Stimulated activated CD8-positive, alpha-beta memory T cell treated with anti-CD3 and anti-CD28 coated beads, Interleukin-2, amount 100 ng/mL, for 1 hour (primary cell): Measurements from ENCODE around the gene SSC5D.

Experiments used
- DNase-seq, 2 donors: peaks; one replicate each; pipeline ENCODE4 v3.0.0-alpha.2; 2020; ENCODE audit warnings: low read depth in 2 of 2

Gene SSC5D

GRCh38 chr19:55454787-55455243 is 33.4 kb upstream of the SSC5D start:
- DNase-seq, result no peak

DNA sequence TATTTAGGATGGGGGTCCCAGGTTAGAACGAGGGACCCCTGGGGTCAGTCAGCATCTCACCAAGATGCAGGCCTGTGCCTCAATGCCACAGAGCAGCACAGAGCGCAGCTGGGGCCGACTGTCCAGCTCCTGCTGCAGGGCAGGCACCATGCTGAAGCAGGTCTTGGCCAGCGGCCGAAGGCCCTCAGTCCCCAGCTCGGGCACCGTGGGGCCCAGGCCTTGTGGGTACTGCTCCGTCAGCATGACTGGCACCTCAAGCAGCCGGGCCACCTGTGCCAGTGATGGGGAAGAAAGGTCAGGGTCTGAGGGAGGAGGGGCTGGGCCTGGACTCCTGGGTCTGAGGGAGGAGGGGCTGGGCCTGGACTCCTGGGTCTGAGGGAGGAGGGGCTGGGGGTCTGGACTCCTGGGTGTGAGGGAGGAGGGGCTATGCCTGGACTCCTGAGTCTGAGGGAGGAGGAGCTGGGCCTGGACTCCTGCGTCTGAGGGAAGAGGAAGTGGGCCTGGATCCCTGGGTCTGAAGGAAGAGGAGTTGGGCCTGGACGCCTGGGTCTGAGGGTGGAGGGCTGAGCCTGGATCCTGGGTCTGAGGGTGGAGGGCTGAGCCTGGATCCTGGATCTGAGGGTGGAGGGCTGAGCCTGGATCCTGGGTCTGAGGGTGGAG is 32.5 kb upstream of the SSC5D start:
- no peak for DNase-seq

- DNase-seq, result no peak
Observed at GRCh38 chr19:55456347-55456746, 31.9 kb upstream of the SSC5D start.

- DNase-seq, result no peak
Observed at GRCh38 chr19:55457683-55458457, 30.4 kb upstream of the SSC5D start.

DNA sequence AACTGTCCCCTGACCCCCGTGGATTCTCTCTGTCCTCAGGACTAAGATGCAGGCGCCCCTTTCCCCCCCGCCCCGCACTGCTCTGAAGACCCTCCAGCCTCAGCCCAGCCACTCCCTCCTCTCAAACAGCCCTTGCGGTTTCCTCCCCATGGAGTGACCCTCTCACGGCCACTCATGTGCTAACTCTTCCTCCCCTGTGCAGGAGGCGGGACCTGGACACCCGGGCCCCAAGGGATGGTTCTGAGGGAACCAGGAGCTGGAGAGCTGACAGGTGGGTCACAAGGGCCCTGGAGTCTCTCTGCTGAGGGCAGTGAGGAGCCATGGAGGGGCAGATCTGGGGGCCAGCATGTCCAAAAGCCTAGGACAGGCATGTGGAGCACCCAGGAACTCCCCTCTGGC is 28.7 kb upstream of the SSC5D start:
- DNase-seq, result no peak

GRCh38 chr19:55459950-55460657 is 28.1 kb upstream of the SSC5D start:
- no peak for DNase-seq

DNA sequence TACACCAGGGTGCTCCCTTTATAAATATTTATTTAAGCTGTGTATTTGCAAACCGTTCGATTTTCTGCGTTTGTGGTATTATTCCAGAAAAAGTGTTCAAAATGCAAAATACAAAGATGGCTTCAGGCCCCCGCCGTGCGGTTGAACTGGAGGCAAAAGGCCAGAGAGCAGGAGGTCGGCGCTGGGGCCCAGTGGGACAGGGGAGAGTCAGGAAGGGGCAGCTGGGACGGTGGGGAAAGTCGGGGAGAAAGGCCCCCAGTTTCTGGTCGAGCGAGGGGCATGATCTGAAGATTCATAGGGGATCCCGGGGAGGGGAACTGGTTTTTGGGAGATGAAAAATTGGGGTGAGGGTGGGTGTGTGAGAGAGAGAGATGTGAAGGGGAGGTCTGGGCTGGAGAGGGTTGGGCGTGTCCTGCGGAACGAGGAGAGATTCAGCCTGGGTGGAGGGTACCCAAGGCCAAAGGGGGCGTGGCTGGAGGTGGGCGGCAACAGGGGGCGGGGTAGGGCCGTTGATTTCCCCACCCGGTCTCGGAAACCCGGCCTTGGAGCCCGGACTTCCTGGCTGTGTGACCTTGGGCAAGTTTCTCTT is 27.5 kb upstream of the SSC5D start:
- DNase-seq, result no peak

DNA sequence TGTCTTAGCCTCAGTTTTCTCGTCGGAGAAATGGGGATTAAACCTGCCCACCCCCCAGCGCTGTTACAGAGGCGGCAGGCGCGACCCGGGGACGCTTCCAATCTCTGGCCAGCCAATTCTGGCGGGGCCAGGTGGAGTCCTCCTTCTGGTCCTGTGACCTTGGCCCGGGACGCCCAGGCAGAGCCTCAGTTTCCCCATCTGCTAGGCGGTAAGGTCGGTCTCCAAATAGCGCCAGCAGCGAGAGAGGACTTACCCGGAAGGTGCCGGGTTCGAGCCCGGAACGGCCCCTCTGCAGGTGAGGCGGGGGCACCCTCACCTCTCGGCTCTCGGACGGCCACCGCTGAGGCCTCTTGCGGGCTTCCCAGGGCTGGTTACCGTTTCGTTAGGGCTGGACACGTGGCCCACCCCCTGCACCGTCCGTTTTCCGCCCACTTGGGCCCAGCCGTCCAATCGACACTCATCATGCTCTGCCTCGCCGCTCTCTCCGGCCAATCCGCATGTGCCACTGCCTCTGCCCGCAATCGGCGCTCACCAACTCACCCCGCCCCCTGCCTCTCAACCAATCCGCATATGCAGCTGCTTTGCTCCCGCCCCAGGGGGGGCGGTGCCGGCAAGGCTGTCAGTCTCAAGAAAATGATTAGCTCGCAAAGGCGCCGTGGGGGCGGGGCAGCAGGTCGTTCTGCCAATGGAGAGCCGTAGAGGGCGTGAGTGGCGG is 26.8 kb upstream of the SSC5D start, which contains the start of gene ISOC2:
TSS of gene ISOC2 (minus strand) at position 384 of the 715 bp plus-strand sequence. CDS start 5,156 bp downstream, outside the sequence.
- DNase-seq, result peak; percentile 100

DNA sequence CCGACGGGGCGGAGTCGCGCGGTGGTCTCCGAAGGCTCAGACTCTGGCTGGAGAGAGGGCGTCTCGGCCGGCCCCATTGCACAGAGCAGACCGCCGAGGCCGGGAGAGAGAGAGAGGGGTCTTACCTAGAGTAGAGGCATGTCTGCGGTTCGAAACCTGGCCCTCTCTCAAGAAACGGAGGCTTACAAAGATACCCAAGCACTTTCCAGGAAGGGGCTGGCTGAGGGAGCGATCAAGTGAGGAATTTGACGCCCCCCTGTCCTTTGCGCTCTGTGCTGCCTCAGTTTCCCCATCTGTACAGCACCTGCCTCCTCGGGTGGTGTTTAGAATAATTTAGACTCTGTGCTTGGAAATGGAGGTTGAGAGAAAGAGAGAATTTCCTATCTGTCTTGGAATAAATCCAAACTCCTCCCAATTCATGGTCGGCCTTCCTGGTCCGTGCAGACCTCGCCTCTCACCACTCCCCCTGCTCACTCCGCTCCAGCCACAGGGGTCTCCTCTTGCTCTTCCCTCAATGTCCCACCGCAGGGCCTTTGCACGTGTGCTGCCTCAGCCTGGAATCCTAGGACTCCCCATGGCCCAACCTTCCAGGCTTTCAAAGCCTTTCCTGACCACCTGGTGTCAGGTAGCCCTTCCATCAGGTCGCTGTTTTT is 26.1 kb upstream of the SSC5D start:
- DNase-seq, result no peak

- no peak for DNase-seq
Observed at GRCh38 chr19:55462722-55463121, 25.5 kb upstream of the SSC5D start.

GRCh38 chr19:55463583-55464031 is 24.6 kb upstream of the SSC5D start:
- no peak for DNase-seq

- no peak for DNase-seq
Observed at GRCh38 chr19:55464039-55464661, 24.1 kb upstream of the SSC5D start.

DNA sequence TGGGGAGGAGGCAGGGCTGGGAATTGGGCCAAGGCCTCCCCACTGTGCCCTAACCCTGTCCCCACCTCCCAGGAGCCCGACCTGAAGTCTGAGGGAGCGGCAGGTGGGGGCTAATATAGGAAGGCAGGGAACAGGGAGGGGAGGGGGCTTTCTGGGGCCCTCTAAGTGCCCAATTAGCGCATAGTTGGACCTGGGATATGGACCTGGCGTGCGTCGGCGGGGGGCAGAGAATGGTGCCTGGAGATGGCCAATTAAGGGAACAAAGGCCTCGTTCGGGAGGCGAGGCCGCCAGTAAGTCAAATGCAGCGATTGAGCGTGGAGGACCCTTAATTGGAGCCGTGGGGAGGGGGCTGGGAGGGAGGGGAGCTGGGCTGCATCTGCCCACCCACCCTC is 23.6 kb upstream of the SSC5D start, which contains the start of gene C19orf85:
TSS of gene C19orf85 (minus strand) at position 90 of the 393 bp plus-strand sequence. CDS start 197 bp downstream, outside the sequence.
- no peak for DNase-seq

DNA sequence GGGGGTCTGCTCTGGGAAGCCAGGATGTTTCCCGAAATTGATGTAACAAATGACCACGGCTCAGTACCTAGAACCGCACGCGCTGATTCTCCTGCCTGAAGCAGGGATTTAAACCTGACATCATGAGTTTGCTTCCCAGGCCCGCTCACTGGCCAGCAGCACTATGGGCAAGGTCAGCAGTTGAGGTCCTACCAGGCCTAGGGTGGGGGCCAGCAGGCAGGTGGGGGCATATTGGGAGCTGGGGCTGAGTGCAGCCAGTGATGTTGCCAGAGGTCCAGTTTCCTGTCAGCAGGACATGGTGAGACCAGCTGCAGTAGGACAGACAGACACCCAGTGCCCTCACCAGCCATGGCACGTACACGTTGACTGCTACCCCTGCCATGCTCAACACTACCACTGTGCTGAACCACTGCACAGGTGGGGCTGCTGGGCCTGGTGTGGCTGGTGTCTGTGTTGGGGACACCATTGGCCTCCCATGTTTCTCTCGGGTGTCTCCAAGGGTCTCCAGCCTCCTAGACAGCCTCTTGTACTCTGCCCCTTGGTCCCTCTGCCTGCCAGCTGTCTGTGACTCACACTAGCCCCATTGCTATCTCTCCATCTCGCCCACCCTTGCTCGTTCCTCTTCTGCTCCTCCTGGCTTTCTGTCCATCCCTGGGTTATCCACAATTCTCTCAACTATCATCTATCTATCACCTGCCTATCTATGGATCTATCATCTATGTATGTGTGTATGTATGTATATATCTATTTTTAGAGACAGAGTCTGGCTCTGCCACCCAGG is 22.6 kb upstream of the SSC5D start:
- no peak for DNase-seq

DNA sequence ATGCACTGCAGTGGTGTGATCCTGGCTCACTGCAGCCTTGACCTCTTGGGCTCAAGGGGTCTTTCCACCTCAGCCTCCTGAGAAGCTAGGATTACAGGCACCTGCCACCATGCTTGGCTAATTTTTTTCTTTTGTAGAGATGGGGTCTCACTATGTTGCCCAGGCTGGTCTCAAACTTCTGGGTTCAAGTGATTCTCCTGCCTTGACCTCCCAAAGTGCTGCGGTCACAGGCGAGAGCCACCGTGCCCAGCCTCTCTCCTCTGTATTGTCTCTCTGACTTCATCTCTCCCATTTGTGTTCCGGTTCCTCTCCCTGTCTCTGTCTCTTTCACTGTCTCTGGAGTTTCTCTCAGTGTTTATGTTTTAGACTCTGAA is 22.0 kb upstream of the SSC5D start:
- no peak for DNase-seq

GRCh38 chr19:55467236-55468053 is 20.8 kb upstream of the SSC5D start:
- DNase-seq, result peak; percentile 41 to 44

GRCh38 chr19:55468054-55468393 is 20.2 kb upstream of the SSC5D start:
- no peak for DNase-seq

DNA sequence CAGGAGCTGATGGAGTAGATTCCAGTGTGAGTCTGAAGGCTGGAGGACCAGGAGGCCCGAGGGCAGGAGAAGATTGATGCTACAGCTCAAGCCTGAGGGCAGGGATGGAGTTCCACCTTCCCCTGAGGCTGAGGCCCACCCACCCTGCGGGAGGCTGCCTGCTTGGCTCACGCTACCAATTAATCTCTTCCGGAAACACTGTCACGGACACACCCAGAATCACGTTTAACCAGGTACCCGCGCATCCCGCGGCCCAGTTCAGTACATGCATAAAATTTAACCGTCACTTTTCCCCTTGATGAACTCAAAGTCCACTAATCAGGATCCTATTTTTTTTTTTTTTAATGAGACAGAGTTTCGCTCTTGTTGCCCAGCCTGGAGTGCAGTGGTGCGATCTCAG is 17.0 kb upstream of the SSC5D start:
- DNase-seq, result no peak

GRCh38 chr19:55472463-55472862 is 15.8 kb upstream of the SSC5D start:
- DNase-seq, result no peak
